SIG-M5 treated with dmso at 0.1 percent for 504 hours (cell line): ENCODE data around the gene AZIN2.
"Not testable (repeated sequence)": the region's sequence is repeated elsewhere in the genome, so short reads cannot be mapped to it uniquely, and the experiment has no call there.

Experiments
- DNase-seq: peaks from one replicate; lab custom pipeline; 2025; ENCODE audit not compliant: unreplicated experiment; lab: John Stamatoyannopoulos, UW

AZIN2 gene

DNA sequence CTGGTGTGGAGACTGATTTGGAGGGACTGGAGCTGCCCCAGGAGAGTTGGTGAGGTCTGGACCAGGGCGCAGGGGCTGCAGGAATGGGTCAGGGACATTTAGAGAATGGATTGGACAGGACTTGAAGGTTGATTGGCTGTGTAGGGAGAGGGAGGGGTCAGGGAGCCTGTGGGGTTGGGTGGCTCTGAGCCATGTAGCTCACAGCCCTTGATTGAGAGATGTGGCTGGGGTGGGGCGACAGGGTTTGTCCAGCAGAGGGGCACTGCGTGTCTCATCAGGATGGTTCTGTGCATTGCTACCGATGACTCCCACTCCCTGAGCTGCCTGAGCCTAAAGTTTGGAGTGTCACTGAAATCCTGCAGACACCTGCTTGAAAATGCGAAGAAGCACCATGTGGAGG, 12.1 kb downstream of the AZIN2 start:
- no peak for DNase-seq

DNA sequence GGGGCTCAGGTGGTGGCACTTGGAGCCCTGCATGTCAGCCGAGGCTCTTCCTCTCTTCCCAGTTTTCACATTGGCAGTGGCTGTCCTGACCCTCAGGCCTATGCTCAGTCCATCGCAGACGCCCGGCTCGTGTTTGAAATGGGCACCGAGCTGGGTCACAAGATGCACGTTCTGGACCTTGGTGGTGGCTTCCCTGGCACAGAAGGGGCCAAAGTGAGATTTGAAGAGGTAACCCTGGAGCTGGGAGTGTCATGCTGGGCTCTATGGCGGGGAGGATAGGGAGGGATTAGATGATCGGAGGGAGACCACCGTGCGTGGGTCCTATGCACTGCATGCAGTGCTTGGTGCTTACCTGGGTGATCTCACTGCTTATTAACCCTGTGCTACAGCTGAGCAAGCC, 13.5 kb downstream of the AZIN2 start:
- DNase-seq, result no peak

DNA sequence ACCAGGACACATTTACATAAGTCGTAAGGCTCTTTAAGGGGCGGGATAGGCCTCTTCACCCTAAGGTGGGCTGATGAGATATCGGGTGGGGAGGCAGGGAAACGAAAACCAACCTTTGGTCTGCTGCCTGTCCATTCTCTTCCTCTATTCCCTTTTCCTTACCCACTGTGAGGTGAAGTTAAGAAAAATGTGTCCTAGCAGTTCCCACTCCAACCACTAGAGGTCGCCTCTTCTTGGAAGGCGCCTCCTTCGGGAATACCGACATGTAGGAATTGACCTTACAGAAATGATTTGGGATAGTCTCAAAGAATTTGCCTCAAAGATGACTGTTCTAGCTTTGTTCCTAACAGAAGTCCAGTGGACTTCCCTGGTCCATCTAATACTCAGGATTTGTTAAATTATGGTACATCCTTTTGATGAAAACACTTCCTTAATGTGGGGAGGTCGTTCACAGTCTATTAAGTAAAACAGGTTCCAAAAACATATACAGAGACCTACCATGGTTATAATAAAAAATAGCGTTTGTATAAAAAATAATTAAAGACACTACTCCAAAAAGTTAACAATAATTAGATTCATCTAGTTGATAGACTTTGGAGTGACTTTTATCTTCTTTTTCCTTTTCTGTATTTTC, 14.1 kb downstream of the AZIN2 start:
- no peak for DNase-seq

DNA sequence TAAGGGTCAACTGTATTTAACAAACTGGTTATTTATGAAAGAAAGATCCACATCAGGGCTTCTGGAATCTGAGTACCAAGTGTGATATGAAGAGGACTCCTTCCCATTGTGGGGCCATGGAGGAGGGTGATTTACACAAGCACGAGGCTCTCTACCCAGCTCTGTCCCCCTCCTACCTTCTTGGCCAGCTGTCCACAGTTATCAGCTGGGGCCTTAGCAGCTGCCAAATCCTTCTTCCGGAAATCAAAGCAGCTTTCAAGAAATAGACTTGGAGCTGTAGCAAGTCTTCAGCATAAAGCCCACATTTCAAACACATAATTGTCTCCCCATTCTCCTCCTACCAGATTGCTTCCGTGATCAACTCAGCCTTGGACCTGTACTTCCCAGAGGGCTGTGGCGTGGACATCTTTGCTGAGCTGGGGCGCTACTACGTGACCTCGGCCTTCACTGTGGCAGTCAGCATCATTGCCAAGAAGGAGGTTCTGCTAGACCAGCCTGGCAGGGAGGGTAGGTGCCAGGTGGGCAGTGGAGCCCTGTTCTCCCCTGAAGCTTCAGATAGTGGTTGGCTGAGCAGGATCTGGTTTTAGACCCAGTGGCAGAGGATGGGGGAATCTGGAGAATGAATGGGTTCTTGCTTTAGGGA, 15.5 kb downstream of the AZIN2 start:
- no peak for DNase-seq

DNA sequence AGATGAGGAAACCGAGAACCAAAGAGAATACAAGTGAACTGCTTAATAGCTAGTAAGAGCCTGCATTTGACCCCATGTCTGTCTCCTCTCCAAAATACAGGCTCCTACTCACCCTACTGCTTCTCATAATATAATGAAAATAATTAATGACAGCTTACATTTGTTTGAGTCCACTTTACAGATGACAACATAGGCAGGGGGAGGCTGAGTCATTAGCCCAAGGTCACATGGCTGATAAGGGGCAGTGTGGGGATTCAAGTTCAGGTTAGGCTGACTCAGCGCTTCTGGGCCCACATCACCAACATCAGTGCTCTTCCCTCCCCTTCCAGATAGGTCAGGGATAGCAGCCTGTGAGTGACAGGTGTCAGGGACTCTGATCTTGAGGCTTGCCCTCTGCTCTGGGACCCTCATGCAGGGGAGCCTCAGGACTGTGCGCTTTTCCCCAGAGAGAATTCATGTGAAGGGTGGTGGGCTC, 16.2 kb downstream of the AZIN2 start:
- no peak for DNase-seq

DNA sequence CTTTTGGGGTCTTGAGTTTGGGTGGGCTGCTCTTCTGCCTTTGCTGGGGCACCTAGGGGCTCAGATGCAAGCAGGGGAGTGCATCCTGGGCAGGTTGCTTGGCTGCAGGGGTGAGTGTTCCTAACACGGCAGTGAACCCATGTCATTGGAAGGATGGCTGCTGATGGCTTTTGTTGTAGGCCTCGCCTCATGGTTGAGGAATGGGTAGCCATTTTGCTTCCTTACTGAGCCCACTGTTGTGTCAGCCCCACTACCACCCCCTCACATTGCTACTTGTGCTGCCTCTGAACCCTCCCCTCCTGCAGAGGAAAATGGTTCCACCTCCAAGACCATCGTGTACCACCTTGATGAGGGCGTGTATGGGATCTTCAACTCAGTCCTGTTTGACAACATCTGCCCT, 16.8 kb downstream of the AZIN2 start:
- no peak for DNase-seq

DNA sequence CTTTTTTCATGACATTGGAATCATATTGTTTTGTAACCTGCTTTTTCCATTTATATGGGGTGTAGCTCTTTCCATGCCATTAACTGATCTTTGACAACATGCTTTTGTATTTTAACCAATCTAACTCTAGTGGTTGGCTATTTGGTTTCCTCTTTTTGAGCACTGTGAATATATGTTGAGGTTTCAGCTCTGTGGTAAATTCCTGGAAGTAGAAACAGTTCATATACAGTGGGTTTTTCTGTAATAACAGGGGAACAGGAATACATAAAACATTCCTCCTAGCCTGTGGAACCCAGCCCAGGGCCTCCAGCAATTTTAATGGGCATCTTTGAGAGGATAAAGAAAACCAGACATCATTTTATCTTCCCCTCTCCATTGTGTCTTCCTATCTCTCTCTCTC, 17.4 kb downstream of the AZIN2 start:
- DNase-seq, result peak; percentile 36

DNA sequence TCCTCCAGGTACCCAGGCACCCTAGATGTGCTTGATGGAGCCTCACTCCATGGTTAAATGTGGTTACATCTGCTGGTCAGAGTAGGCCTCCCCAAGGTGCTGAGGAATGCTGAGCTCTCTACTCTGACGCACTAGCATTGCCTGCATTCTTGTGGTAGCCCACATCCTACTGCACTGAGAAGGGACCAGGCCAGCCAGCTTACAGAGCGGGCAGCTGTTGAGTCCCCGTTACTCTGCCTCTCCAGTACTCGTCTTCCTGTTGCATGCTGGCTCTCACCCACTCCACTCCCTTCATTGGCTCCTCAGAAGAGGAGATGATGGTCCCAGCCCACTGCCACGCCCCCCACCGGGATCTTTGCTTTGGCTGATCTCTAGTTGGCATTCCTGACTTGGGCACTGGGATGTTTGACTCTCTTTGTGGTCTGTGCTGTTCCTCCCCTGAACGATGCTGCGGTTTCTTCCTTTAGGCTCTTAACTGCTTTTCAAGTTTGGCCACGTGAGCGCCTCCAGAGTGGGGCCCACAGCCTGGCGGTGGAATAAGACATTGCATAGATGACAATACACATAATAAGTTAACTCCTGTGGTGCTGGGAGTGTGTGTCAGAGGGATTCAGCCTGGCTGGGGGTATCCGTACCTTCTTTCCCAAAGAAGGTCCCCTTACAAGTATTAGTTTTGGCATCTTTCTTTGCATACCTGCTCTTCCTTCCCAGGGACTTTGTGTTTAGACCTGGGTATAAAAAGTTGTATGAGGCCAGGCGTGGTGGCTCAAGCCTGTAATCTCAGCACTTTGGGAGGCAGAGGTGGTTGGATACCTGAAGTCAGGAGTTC, 18.6 kb downstream of the AZIN2 start:
- peak; percentile 90 for DNase-seq

DNA sequence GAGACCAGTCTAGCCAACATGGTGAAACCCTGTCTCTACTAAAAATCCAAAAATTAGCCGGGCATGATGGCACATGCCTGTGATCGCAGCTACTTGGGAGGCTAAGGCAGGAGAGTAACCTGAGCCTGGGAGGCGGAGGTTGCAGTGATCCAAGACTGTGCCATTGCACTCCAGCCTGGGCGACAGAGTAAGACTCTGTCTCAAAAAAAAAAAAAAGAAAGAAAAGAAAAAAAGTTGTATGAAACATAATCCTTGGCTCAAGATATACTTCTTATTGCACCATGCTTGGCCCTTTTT, 19.1 kb downstream of the AZIN2 start:
- not testable (repeated sequence) for DNase-seq

DNA sequence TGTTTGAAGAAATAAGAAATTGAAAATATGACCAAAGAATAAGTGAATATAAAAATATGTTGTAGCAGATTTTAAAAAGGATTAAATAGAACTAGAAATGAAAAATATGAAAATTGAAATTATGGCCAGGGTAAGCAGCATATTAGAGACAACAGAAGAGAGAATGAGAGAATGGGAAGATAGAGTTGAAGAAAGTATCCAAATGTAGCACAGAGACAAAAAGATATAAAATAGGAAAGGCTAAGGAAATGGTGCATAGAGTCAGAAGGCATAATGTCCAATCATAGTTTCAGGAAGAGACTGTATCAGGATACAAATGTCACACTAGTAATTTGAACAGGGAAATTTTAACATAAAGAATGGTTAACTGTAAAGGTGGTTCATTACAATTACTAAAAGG, 29.5 kb downstream of the AZIN2 start:
- DNase-seq, result no peak

DNA sequence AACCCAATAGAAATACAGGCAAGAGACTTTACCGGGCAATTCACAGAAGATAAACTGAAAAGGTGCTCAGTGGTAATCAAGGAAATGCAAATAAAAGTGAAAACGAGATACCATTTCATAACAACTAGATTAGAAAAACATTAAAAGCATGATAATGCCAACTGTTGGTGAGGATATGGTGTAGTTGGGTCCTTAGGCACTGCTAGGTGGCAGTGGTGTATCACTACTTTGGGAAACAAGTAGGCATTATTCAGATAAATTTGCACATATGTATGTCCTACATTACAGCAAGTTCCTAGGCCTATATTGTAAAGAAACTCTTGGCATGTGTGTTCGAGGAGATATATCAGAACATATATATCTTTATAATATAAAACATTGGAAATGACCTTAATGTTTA, 31.0 kb downstream of the AZIN2 start:
- DNase-seq, result peak; percentile 19

DNA sequence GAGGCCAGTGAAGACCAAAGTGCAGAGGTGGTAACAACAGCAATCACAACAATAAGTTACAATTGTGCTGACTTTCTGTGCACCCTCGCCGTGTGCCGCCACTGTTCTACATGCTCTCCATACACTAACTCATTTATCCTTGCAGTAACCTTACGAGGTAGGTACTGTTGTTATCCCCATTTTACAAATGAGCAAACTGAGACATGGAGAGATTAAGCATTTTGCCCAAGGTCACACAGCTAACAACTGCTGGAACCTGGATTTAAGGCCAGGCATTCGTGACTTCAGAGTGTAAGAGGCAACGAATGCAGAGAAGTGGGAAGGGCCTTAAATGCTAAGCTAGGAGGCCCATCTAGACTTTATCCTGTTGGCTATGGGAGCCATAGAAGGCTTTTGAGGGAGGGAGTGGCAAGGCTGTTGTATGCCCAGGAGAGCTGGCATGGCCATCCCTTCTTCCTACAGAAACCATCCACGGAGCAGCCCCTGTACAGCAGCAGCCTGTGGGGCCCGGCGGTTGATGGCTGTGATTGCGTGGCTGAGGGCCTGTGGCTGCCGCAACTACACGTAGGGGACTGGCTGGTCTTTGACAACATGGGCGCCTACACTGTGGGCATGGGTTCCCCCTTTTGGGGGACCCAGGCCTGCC, 36.6 kb downstream of the AZIN2 start:
- no peak for DNase-seq

DNA sequence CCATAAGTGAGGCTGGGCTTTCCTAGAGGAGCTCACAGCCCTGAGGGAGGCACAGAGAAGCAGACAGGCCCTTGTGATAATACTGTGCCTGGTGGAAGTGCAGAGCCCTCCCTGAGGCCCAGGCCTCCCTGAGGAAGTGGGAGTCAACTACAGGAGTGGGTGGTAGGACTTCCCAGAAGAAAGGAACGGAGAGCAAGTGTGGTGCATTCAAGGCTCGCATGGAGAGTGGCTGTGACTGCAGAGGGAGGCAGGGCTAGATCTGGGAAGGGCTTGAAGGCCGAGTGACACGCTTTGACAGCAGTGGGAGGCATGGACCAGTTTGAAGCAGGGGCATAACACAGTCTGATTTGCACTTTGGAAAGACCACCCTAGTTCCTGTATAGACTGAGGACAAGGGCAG, 37.3 kb downstream of the AZIN2 start:
- no peak for DNase-seq

DNA sequence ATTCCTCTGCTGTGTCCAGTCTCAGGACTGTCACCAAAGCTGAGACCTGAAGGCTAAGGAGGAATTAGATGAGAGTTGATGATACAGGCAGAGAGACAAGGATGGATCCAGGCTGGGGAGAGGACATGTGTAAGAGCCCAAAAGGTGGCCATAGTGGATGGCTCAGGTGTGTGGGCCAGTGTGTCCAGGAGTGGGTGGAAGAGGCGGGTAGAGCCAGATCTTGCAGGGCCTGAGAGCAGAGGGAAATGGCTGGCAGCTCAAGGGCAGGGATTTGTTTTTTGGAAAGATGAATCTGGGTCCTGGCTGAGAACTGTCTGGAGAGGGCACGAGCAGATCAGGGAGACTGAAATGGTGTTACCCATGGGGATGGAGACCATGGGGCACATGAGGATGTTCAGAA, 38.1 kb downstream of the AZIN2 start:
- DNase-seq, result no peak

DNA sequence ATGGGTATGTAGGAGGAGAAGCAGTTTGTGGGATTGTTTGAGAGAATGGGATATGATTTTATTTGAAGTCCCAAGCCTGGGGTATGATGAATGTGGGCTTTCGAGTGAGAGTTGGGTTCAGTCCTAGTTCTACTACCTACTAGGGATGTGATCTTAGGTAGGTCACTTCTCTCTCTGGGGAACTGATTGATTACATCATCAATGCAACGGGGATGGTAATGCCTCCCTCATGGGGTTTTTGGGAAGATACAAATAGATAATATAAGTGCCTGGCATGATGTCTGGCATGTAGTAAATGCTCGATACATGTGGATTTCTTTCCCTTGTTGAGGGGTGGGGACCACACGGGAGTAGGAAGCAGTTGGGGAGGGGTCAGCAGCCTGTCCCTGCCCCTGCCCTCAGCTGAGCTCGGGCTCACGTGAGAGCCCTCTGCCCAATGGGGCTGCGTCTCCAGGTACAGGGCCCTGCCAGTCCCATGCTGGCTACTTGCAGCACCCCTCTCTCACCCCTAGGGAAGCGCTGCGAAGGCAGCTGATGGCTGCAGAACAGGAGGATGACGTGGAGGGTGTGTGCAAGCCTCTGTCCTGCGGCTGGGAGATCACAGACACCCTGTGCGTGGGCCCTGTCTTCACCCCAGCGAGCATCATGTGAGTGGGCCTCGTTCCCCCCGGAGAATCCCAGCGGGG, 38.7 kb downstream of the AZIN2 start:
- DNase-seq, result no peak

DNA sequence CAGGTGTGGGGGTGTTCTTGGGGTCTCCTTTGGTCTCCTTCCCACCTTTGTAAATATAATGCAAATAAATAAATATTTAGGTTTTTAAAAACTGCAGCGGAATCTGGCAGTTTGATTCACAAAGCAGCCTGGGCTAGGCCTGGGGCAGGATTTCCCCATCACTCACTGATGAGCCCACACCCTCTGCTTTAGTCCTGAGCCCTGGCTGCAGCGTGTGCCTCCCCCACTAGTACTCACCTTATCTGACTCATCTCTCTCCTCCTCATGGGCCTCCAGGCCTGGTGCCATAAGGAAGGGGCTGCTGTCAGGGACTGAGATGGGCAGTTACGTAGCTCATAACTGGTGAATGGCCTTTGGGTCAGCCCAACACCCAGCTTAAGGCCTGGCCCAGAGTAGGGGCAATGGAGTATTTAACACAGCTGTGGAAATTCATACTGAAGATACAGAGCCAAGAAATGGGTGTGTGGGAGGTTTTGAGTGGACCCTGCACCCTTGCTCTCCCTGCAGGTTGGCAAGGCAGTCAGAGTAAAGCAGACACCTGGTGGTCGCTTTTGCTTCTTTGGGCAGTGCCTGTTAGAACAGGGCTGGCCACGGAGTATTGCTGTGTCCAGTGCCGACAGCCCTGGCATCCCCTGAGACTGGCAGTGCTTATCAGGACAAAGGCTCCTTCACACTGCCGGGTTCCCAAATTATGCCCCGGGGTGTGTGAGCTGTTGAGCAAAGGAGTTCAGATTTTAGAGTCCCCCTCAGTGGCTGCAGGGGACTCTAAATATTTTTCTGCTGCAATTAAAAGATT, 39.7 kb downstream of the AZIN2 start:
- DNase-seq, result no peak

DNA sequence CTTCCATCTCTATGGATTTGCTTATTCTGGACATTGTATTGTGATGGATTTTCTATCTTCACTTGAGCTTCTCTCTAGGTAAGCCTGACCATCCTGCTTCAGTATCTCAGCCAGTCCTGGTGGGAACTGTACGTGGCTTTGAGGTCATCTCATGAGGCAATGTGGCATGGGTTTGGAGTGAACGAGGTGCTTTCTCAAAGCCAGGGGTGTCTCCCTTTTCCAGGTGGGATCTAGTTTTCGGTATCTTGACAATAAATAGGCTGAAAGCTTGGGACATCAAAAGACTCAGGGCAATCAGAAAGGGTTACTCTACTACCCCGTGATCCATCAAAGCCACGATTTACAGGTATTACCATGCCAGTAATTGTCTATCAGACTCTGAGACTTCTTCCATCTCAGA, 40.8 kb downstream of the AZIN2 start:
- no peak for DNase-seq

DNA sequence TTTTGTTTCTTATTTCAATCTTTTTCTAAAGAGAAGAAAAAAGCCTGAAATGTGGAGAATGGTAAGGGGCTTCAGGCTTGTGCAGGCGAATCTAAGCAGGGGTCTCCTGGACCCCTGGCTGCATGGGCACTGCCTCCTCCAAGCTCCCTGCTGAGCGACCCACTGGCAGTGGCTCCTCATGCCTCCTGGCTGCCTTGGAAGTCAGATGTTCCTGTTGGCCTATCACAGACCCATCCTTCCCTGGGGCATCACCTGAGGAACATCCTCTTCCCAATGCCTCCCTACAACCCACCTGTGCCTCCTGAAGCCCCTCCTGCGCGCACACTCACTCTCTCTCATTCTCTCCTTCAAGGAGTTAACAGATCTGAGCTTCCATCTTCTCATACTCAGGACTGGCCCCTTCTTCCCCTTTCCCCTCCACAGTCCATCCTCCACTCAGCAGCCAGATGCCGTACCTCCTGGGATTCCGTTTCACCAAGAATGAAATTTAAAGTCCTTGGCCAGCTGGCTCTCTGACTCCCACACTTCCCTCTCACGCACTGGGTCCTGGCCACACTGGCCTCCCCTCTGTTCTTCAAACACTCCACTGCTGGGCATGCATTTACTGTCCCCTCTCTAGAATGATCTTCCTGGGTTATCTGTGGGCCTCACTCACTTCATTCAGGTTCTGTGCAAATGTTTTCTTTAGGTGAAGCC, 41.7 kb downstream of the AZIN2 start:
- DNase-seq, result no peak

DNA sequence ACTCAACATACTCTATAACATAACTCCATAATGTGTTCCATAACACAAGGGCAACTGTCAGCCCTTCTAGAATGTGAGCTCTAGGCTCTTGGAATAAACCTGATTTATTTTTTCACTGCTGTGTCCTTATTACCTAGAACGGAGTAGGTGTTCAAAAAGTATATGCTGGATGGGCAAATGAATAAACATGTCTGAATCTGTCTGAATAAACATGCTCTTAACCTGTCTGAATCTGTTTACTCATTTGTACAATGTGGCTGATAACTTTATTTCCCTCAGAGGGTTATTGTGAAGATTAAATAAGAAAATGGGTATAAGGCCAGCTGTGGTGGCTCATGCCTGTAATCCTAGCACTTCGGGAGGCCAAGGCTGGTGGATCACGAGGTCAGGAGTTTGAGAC, 42.3 kb downstream of the AZIN2 start:
- no peak for DNase-seq

DNA sequence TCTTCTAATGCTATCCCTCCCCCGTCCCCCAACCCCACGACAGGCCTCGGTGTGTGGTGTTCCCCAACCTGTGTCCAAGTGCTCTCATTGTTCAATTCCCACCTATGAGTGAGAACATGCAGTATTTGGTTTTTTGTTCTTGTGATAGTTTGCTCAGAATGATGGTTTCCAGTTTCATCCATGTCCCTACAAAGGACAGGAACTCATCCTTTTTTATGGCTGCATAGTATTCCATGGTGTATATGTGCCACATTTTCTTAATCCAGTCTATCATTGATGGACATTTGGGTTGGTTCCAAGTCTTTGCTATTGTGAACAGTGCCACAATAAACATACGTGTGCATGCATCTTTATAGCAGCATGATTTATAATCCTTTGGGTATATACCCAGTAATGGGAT, 43.7 kb downstream of the AZIN2 start:
- not testable (repeated sequence) for DNase-seq
